Hindlimb muscle (tissue), 1 donor: ENCODE results near the gene SPINK5. TPM values are rescaled to one million over a fixed set of nuclear protein-coding genes. Genes with fewer than 3 reads are reported as not detected.

ENCODE experiments used
- DNase-seq: peaks from one replicate; pipeline ENCODE4 v3.0.0-alpha.2; 2013
- polyA plus RNA-seq: library from polyadenylated mRNA; unstranded; fragments of 120-200 nt; gene quantifications from one replicate; pipeline ENCODE4 v1.2.1, GENCODE V29; 2013; ENCODE audit not compliant: insufficient read length

Gene SPINK5
- polyA plus RNA-seq, 1 donor: 0.41 TPM

DNA sequence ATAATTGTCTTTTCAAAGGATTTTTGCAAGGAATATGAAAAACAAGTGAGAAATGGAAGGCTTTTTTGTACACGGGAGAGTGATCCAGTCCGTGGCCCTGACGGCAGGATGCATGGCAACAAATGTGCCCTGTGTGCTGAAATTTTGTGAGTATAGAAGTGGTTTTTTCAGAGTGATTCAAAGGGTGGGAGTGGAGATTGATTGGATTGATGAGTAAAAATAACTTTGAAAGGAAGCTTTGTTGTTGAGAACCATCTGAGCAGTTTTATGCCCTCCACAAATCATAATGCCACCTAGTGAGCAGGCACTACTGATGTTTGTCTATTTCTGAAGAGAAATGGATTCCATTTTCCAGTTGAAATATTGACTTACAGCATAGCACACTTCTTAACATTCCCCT, 30.6 kb downstream of the SPINK5 start:
- DNase-seq: no peak

DNA sequence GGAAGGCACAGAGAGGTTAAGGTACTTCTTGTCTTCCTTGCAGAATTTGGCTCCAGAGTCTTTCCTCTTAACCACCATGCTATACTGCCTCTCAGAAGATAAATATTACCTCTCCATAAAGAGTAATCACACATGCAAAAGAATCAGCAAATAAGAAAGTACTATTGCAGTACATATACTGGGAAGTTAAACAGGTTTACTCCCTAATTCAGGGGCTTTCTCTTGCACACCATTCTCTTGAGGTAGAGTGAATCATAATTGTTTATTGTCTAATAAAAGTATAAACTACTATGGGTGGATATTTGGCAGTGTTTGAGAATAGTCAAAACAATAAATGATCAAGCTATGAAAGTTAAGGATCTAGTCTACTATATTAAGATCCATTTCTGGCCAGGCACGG, 40.4 kb downstream of the SPINK5 start:
- DNase-seq: no peak

DNA sequence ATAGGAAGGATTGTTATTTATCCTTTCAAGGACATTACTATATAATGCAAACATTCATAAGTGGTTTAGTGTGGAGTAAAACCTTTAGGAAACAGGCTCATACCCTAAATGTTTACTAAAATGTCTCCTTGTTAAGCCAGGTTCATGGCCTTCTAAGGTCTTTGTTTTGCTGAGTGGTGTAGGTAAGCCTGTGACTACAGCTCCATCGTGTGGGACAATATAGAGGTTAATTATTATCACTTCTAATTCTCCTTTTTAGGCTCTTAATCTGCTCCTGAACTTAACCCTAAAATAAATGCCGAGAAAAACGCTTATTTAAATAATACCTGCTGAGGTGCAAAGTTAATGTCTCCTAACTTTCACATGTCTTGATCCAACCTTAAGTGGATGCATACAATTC, 43.8 kb downstream of the SPINK5 start:
- DNase-seq: no peak

DNA sequence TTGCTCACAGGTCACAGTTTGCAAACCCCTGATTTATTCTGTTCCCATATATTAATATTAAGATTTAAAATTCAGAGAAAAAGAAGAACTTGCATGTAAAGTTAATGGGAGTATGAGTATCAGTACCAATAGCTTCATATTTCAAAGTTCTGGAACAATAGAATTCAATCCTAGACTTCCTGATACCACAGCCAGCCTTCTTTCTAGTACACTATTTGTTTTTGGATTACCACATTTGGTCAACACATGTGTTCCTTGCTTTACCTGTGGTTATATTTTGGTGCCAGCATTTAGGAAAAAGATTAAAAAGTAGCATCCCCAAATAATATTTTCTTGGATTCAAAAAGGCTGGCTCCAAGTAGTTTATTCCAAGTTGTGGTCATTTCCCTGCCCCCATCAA, 49.5 kb downstream of the SPINK5 start:
- DNase-seq: no peak

DNA sequence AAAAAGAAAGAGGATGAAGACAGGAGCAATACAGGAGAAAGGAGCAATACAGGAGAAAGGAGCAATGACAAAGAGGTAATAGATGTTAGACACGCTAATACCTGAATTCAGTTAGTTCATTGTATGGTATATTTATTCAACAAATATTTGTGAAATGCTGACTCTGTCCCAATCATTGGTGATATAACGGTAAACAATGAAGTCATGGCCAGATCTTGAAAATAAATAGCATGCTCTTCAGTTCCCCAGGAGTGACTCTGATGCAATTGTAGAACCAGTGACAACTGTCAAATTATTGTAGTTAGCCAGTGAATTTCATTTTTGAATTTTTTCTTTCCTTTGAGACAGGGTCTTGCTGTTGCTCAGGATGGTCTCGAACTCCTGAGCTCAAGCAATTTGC, 56.5 kb downstream of the SPINK5 start:
- DNase-seq: no peak

DNA sequence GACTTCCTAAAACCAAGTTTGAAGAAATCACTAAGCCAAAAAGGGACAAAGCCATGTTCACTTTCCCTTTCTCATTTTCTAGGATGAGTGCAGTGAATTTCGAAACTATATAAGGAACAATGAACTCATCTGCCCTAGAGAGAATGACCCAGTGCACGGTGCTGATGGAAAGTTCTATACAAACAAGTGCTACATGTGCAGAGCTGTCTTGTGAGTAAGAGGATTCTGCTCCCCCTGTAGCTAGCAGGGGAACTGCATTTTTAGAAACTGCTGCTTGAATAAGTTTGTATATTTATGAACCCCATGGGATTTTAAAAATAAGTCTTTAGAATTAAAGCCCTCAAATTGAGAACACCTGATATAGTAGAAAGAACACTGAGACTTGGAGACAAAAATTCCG, 61.9 kb downstream of the SPINK5 start:
- no peak for DNase-seq

DNA sequence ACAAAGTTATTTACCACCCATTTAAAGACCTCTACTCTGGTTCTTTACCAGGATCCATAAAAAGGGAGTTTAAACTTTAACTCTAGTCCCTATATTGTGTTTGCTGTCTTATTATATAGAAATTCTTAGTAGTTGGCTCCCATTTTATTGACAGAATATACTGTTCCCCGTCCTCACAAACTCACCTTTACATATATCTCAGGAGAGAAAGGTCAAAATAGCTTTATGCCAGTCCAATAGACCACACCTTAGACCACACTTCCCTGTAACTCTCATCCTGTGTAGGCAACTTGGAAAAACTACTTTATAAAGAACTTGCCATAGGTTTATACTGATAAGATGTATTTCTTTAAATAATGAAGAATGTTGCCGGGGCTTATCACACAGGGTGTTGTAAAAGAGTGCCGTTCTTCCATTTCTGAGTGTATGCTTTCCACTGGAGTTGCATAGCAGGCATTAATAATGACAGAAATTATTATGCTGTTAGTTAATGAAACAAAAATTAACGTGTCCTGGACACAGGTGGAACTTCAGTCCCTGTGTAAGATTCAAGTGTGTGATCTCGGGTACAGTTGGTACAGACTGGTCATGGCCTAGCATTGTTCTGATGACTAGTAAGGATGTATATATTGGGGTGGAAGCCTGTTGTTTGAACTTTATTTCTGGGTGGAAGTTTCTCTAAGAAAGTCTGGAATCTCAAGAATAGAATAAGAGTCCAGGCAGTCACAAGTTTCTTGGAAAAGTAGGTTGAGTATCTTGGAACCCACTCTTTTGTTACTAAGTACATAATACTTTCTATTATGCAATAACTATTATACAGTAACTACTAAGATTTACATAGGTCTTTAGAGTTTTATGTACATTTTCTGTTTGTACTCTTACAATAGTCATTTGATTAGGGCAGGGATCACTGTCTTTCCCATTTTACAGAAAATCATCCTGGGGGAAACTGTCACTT, 71.6 kb downstream of the SPINK5 start:
- DNase-seq: no peak

DNA sequence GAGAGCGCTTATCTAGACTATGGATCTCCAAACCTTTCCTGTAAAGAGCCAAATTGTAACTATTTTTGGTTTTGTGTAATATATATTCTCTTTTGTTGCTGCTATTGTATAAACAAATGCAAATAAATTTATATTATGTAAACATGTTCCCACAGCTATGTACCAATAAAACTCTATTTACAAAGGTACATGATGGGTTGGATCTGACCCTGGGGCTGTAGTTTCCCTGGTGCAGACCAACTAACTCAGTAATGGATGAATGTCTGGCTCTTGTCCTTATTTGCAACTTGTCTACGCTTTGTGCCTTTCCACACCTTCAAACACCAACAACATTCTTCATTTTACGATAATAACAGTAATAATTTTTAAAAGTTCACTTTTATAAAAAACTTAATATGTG, 77.1 kb downstream of the SPINK5 start:
- DNase-seq: no peak

DNA sequence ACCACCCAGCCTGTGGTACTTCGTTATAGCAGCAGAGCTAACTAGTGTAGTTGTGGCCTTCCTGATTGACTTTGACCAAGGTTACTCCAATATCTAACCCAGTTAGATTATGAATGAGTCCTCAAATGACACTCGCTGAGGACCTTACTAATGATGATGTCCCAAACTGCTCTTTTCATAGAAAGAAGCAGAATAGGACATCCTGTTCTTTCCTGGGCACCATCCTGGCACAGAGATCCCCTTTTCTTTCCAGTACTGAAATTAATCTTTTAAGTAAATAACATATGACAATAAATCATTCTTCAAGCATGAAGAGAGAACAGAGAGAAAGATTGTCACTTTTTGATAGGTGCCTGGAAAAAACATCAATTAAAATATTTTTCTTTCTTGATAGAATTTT, 77.9 kb downstream of the SPINK5 start:
- DNase-seq: no peak

DNA sequence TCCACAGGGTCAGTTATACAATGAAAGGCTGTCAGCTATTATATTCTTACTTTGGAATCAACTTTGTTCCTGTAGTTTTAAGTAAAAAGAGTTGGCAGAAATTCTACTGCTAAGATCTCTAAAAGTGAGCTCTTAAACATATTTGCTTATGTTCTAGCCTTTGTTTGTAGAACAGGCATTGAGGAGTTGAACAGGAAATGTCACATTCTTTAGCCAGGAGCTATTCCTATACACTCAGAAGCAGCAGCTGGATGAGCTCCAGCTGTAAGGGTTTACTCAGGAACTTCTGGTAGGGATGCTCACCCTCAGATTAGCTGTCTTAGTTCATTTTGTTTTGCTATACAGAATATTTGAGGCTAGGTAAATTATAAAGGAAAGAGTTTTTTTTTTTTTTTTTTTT, 82.1 kb downstream of the SPINK5 start:
- DNase-seq: peak; percentile 9

DNA sequence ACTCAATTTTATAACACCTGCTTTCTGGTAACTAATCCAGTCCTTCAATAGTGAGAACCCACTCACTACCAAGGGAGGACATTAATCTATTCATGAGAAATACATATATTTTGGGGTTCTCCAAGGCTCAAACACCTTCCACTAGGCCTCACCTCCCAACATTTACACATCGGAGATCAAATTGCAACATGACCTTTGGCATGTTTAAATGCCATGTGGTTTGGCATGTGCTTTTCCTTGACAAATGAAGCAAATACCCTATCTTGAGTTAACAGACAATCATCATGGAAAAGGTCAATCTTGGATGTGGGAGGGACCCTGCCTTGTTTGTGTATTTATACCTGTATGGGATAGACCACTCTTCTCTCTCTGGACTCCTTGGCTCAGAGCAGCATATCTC, 82.7 kb downstream of the SPINK5 start:
- DNase-seq: no peak

DNA sequence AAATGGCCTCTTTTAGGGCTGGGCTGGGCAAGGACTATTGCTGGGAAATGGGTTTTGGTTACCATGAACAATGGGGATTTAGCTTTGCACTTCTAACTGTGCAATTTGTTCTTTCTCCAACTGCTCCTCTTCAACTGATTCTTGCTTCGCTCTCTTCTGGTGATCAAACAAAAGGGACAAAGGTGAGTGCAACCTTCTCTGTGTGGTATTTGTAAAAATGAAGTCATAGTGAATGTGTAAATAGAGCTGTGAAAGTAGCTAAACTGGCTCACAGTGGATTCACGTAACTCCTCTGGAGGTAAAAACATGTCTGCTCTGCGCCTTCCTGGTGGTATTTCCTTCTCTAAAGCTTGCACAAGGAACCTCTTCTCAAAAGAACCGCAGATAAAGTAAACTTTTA, 83.6 kb downstream of the SPINK5 start:
- no peak for DNase-seq

DNA sequence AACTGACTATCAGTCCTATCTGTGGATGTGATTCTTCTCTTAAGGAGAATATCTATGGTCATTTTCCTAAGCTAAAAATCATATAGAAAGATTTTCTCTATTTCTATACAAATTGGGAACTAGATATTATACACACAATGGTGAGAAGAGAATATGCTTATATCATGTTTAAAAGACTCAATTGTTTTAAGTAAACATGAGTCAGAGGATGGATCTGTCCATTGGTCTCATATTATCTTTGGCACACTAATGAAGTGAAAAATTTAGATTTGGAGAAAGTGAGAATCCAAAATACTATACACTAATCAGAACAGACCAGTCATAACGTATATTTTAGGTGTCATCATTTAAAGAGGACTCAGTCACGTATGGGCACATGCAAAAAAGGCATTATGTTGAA, 88.1 kb downstream of the SPINK5 start:
- no peak for DNase-seq

DNA sequence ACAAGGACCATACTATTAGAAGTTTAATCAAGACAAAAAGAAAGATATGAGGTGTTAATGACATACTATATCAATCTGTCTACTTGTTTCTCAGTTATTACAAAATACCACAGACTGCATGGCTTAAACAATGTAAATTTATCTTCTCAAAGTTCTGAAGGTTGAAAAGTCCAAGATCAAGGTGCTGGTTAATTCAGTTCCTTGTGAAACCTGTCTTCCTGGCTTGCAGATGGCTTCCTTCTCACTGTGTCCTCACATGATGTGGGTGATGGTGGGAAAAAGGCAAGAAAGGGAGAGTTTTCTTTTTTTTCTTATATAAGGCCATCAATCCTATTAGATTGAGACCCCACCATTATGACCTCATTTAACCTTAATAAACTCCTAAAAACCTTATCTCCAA, 89.0 kb downstream of the SPINK5 start:
- no peak for DNase-seq

DNA sequence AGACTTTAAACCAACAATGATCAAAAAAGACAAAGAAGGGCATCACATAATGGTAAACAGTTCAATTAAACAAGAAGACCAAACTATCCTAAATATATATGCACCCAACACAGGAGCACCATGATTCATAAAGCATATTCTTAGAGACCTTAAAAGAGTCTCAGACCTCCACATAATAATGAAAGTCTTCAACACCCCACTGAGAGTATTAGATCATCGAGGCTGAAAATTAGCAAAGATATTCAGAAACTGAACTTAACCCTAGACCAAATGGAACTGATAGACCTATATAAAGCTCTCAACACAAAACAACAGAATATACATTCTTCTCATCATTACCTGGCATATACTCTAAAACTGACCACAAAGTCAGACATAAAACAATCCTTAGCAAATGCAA, 92.8 kb downstream of the SPINK5 start:
- DNase-seq: no peak

DNA sequence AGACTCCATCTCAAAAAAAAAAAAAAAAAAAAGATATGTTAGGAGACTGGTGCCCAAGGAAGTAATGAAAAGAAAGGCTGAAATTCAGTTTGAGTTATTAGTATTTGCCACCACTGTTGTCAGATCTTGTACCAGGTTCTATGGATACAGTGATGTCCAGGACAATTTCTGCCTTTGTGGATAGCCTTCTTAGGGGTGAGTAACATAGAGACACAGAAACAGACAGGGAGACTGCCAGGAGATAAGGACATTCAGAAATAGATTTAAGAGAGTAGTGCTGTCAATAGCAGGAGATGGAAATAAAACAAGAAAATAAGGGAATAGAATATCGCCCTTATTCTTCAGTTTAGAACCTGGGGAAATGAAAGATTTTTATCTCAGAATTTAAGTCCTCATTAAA, 98.3 kb downstream of the SPINK5 start:
- no peak for DNase-seq

DNA sequence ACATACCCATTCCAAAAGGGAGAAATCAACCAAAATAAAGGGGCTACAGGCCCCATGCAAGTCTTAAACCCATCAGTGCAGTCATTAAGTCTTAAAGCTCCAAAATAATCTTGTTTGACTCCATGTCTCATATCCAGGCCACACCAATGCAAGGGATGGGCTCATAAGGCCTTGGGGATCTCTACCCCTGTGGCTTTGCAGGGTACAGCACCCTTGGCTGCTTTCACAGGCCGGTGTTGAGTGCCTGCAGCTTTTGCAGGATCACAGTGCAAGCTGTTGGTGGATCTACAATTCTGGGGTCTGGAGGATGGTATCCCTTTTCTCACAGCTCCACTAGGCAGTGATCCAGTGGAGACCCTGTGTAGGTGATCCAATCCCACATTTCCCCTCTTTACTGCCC, 99.6 kb downstream of the SPINK5 start:
- DNase-seq: no peak

DNA sequence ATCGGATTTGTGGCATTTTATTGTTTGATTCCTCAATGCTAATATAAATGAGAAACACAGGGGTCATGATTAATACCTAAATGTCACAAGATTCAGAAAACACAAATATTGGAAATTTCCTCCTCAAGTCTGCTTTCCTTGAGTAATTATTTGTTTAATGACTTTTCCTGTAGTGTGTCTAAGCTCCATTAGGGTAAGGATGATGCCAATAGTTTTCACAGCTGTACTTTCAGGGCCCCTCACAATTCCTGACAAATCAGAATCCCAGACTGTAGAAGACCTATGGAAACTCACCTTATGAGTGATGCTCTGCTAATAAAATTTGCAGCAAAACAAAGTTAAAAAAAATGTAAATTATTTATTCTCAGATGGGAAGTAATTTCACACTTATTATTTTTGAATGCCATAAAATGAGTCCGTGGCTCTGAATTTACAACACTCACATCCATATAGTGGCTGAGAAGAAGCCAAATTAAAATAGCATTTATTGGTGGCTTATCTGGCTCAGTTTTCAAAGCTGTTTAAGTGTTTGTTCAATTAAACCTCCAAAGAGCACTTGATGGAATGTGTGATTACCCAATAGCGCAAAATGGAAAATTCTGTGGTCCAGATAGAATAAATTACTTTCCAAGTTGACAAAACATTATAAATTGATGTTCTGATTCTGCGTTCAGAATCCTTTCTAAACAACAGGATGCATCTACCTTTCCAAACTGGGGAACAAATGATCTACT, 102.9 kb downstream of the SPINK5 start:
- no peak for DNase-seq

DNA sequence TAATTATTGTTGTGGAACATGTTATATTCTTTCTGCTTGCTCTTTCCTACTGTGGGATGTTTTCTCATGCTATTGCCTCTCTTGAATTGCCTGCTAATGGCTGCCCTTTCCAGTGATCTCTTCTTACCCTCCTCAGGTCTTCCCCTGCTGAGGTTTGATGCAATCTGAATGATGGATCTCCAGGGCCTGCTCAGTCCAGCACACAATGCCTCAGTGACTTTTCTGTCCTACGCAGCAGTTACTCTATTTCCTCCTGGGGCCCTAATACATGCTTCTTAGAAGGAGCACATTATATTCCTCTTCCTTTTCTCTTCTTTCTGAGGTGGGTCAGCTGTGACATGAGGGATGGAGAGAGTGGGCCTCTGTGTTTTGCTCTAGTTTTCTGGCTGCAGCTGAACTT, 104.5 kb downstream of the SPINK5 start, which contains the start of gene SPINK14:
SPINK14 (plus strand) TSS at position 301 of the 400 bp plus-strand sequence. CDS start 1,187 bp downstream, outside the sequence.
- no peak for DNase-seq

DNA sequence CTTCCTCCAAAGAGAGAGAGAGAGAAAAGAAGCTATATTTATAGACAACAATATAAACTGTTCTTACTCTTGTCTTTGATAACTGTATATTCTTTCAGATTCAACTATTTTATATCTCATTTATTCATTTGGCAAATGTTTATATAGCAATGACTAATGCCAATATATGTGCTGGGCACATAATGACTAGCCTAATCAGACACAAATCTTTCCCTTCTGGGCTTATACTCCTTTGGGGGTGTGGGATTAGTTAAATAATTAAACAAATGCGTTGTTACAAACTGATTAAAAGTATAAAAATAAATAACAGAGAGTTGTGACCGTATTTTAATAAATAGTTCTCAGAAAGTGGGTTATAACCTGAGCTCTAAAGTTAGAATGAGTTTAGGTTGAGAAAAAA, 108.6 kb downstream of the SPINK5 start:
- DNase-seq: no peak

DNA sequence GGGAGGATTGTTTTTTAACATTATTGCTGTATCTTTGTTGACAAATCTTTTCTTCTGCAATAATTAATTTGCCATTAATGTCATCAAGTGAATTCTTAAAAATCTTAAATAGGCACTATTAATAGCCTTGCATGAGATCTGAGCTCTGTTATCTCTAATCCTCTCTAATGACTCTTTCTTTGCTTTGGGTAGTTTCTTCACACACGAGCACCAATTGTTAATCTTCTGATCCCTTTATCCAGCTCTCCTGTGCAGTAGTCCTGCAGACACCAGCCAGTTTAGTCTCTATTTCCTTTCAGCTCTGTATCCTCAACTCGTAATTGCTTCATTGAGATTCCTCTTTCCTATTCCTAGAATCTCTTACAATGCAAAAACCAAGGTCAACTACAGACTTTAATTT, 112.7 kb downstream of the SPINK5 start:
- DNase-seq: no peak

DNA sequence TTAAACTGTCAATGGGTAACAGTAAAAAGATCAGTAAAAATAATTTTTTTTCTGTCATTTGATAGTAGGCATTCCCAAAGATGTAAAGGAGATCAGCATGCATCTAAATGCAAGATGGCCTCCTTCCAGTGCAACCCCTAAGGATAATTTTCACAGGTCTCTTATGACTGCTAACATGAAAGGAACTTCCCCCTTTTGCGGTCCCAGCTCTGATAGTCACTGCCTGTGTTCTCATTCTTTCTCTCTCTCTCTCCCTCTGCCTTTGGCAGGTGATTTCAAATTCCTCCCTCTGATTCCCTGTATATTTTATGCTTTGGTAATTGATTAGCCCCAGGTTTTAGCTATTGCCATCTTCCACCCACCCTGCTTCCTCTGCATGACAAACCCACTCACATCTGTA, 113.4 kb downstream of the SPINK5 start:
- no peak for DNase-seq

DNA sequence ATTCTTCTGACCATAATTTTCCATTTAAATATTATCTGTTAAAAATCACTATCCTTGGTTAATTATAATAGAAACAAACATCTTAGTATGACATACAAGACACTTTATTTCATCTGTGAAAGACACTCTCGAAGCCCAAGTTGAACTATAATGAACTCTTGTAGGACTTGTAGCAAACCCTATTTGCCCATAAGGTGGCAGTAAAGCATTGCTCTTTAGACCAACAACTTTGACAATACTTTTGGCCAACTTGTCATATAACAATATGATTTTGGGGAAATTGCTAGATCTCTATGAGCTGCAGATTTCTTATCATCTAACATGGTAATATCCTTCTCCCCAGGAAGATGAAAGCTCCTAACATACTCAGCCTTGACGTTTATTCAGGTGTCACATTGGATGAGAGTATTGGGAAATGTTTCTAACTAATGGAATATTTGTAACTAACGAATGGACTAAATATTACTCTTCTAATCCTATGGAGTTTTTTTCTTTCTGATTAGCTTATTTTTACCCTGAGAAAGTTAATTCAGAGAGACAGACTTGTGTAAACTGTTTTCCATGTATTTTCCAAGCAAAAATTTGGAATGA, 115.5 kb downstream of the SPINK5 start:
- DNase-seq: peak; percentile 32
